Activated B cell treated with CpG ODN at 0.5 μM for 24 hours (primary cell): Measurements from ENCODE around the gene OLFML2A. TPM values are rescaled to one million over a fixed set of nuclear protein-coding genes. Genes with fewer than 3 reads are reported as not detected.

ENCODE experiments used
- ATAC-seq: fragments of 200-7000 bp; cut with Tn5 transposase; one replicate; pipeline ENCODE4 v1.10.0; 2021; ENCODE audit warnings: low read depth, mild to moderate bottlenecking, moderate library complexity
- CTCF ChIA-PET: fragments of 350-600 bp; sonication (Branson Sonifier 250); formaldehyde crosslinking; loops from one replicate; lab custom pipeline; 2021; ENCODE audit warnings: antibody characterized with exemption; lab: Charles Lee
- POLR2A ChIA-PET: fragments of 350-600 bp; sonication (Branson Sonifier 250); formaldehyde crosslinking; loops from one replicate; lab custom pipeline; 2021; ENCODE audit warnings: antibody characterized with exemption; lab: Charles Lee
- DNase-seq: peaks from one replicate; pipeline ENCODE4 v3.0.0; 2022
- H3K27ac Mint-ChIP-seq: one replicate; pipeline ENCODE4 v1.8.0; 2020; ENCODE audit warnings: mixed read lengths
- H3K27me3 Mint-ChIP-seq: one replicate; pipeline ENCODE4 v1.8.0; 2021; ENCODE audit warnings: mixed read lengths
- H3K36me3 Mint-ChIP-seq: one replicate; pipeline ENCODE4 v1.8.0; 2021; ENCODE audit warnings: low read depth, mixed read lengths
- H3K4me1 Mint-ChIP-seq: one replicate; pipeline ENCODE4 v1.8.0; 2021; ENCODE audit warnings: mixed read lengths
- H3K4me3 Mint-ChIP-seq: one replicate; pipeline ENCODE4 v1.8.0; 2020; ENCODE audit warnings: mild to moderate bottlenecking, mixed read lengths
- H3K9me3 Mint-ChIP-seq: one replicate; pipeline ENCODE4 v1.8.0; 2020; ENCODE audit warnings: mixed read lengths
- intact Hi-C: fragments of 100-400 bp; cut with micrococcal nuclease; formaldehyde crosslinking; loops from one replicate; pipeline ENCODE4 v1.15.1; 2024
- total RNA-seq: library from RNA; stranded (reverse); gene quantifications from 2 replicates; pipeline ENCODE4 v1.2.3, GENCODE V29; 2022
- TF ChIP-seq, protein P1 (sequence below): fragments of 200-600 bp; IDR thresholded peaks from one replicate; pipeline ENCODE4 v1.8.0; 2022; ENCODE audit warnings: antibody characterized with exemption, mild to moderate bottlenecking

OLFML2A gene
- total RNA-seq, 1 donor from 2014 or later = 0.78 TPM

DNA sequence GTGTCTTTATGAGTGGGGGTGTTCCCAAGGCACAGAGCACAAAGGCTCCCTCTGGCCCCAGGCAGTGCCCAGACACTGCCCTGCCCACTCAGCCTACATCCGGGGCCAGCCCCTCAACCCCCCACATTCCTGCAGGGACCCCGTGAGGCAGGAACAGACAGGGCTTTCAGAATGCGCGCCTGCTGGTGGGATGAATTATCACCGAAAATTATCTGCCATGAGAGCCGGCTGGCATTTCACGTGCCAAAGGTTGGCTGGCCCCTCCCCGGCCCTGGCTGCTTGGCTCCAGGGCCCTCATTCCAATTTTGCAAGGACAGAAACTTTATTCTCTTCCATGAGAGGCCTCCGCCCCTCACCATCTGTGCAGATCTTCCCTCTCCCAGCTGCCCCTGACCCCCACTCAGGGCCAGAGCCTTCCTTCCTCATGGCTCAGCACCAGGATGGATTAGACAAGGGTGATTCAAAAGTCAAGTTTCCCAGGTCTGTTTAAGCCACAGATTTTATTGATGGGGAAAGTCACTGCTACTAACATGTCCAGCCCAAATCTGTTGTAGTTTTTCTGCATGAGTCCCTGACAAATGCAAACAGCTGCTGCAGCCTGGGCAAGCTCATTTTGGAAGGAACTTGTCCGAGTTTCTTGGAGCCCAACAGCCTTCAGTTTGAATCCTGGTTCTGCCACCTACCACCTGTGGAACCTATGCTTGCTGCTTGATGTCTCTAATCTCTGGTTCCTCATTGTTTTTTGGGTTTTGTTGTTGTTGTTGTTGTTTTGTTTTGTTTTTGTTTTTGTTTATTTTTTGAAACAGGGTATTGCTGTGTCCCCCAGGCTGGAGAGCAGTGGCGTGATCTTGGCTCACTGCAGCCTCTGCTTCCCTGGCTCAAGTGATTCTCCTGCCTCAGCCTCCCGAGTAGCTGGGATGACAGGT, 44.0 kb downstream of the OLFML2A start:
- POLR2A ChIA-PET = no interaction called here
- intact Hi-C loops = no loop called here
- no peaks in the 10 kb centered on the region for H3K27me3 Mint-ChIP-seq
- no peaks in the 10 kb centered on the region for H3K36me3 Mint-ChIP-seq
- TF ChIP-seq, protein P1, sequence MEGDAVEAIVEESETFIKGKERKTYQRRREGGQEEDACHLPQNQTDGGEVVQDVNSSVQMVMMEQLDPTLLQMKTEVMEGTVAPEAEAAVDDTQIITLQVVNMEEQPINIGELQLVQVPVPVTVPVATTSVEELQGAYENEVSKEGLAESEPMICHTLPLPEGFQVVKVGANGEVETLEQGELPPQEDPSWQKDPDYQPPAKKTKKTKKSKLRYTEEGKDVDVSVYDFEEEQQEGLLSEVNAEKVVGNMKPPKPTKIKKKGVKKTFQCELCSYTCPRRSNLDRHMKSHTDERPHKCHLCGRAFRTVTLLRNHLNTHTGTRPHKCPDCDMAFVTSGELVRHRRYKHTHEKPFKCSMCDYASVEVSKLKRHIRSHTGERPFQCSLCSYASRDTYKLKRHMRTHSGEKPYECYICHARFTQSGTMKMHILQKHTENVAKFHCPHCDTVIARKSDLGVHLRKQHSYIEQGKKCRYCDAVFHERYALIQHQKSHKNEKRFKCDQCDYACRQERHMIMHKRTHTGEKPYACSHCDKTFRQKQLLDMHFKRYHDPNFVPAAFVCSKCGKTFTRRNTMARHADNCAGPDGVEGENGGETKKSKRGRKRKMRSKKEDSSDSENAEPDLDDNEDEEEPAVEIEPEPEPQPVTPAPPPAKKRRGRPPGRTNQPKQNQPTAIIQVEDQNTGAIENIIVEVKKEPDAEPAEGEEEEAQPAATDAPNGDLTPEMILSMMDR = no peak
- CTCF ChIA-PET = no interaction called here
- ATAC-seq (no peak), DNase-seq (no peak)
- H3K27ac Mint-ChIP-seq = no peak overlapping the region
- H3K9me3 Mint-ChIP-seq = no peaks in the 10 kb centered on the region
- H3K4me1 Mint-ChIP-seq = peaks cover 4% of the 10 kb centered on the region
- H3K4me3 Mint-ChIP-seq = no peak overlapping the region

DNA sequence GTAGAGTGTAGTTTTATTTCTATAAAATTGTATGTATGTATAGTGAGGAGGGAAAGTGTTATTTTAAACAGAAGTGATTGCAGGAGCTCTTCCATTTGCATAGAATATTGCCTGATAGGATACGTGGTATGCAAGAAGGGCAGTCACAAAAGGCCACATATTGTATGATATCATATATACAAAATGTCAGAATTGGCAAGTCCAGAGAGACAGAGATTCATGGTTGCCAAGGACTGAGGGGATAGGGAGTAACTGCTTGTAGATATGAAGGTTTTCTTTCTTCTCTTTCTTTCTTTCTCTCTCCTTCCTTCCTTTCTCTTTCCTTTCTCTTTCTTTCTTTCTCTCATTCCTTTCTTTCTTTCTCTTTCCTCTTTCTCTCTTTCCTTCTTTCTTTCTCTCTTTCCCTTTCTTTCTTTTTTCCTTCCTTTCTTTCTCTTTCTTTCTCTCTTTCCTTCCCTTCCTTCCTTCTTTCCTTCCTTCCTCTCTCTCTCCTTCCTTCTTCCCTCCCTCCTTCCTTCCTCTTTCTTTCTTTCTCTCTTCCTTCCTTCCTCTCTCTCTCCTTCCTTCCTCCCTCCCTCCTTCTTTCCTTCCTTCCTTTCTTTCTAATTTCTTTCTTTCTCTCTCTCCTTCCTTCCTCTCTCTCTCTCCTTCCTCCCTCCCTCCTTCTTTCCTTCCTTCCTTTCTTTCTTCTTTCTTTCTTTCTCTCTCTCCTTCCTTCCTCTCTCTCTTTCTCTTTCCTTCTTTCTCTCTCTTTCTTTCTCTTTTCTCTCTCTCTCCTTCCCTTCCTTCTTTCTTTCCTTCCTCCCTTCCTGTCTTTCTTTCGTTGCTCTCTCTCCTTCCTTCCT, 51.8 kb downstream of the OLFML2A start:
- H3K27ac Mint-ChIP-seq = no peak overlapping the region
- no peak overlapping the region for H3K4me3 Mint-ChIP-seq
- ChIA-PET CTCF (no interaction called here), POLR2A (no interaction called here)
- peaks cover 3% of the 10 kb centered on the region for H3K9me3 Mint-ChIP-seq
- no peaks in the 10 kb centered on the region for H3K4me1 Mint-ChIP-seq
- TF ChIP-seq, protein P1 = no peak
- intact Hi-C loops = no loop called here
- no peak for DNase-seq
- ATAC-seq = no peak
- H3K27me3 Mint-ChIP-seq = no peaks in the 10 kb centered on the region
- H3K36me3 Mint-ChIP-seq = no peaks in the 10 kb centered on the region

DNA sequence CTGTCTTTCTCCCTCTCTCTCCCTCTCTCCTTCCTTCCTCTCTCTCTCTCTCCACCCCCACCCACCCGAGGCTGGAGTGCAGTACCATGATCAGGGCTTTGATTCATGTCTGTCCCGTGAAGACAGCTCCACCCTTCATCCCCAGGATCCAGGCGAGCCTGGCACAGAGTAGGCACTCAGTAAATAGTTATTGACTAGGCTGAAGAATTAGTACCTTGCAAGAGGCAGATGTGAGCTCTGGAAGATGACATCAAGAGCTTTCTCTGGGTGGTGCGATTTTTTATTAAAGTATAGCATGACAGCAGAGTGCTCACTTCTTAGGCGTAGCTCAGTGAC, 52.4 kb downstream of the OLFML2A start:
- intact Hi-C loops = no loop called here
- Mint-ChIP-seq H3K4me1 (no peaks in the 10 kb centered on the region), H3K9me3 (peaks cover 3% of the 10 kb centered on the region), H3K27ac (no peak overlapping the region), H3K36me3 (no peaks in the 10 kb centered on the region), H3K4me3 (no peak overlapping the region), H3K27me3 (no peaks in the 10 kb centered on the region)
- no peak for DNase-seq
- no peak for ATAC-seq
- POLR2A ChIA-PET = interaction anchor here (0.8 kb wide), 1 partner anchor 16 kb away, joined by 3 read pairs; no protein-coding TSS in a partner anchor
- TF ChIP-seq, protein P1 = no peak
- CTCF ChIA-PET = no interaction called here

DNA sequence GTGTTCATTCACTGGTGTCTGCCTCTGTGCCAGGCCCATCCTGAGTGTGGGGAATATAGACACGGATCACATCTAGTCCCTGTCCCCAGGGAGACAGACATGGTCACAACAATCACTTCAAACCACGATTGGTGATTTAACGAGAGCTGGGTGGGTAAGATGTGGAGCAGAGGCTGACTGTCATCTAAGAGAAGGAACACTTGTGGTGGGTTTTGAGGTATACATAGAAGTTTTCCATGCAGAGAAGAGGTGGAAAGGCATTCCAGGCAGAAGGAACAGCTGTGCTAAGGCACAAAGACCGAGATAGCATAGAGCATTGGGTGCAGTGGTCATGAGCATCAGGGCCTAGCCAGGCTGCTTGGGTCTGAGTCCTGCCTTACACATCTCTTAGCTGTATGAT, 53.7 kb downstream of the OLFML2A start:
- DNase-seq (no peak), ATAC-seq (no peak)
- H3K36me3 Mint-ChIP-seq = no peaks in the 10 kb centered on the region
- H3K4me1 Mint-ChIP-seq = no peaks in the 10 kb centered on the region
- no peak overlapping the region for H3K27ac Mint-ChIP-seq
- TF ChIP-seq, protein P1 = no peak
- no peak overlapping the region for H3K4me3 Mint-ChIP-seq
- ChIA-PET CTCF (no interaction called here), POLR2A (no interaction called here)
- intact Hi-C loops = no loop called here
- H3K27me3 Mint-ChIP-seq = peaks cover 2% of the 10 kb centered on the region
- peaks cover 3% of the 10 kb centered on the region for H3K9me3 Mint-ChIP-seq
